Hindlimb muscle (tissue), 1 donor: ENCODE measurements around the gene GAPT. TPM values are rescaled to one million over a fixed set of nuclear protein-coding genes. Genes with fewer than 3 reads are reported as not detected.
"Not testable (repeated sequence)": the region's sequence is repeated elsewhere in the genome, so short reads cannot be mapped to it uniquely, and the experiment has no call there.

Experiments used
- DNase-seq: peaks from one replicate; pipeline ENCODE4 v3.0.0-alpha.2; 2013
- polyA plus RNA-seq: library from polyadenylated mRNA; unstranded; fragments of 120-200 nt; gene quantifications from one replicate; pipeline ENCODE4 v1.2.1, GENCODE V29; 2013; ENCODE audit not compliant: insufficient read length

The GAPT gene
- polyA plus RNA-seq, 1 donor = 0.59 TPM

DNA sequence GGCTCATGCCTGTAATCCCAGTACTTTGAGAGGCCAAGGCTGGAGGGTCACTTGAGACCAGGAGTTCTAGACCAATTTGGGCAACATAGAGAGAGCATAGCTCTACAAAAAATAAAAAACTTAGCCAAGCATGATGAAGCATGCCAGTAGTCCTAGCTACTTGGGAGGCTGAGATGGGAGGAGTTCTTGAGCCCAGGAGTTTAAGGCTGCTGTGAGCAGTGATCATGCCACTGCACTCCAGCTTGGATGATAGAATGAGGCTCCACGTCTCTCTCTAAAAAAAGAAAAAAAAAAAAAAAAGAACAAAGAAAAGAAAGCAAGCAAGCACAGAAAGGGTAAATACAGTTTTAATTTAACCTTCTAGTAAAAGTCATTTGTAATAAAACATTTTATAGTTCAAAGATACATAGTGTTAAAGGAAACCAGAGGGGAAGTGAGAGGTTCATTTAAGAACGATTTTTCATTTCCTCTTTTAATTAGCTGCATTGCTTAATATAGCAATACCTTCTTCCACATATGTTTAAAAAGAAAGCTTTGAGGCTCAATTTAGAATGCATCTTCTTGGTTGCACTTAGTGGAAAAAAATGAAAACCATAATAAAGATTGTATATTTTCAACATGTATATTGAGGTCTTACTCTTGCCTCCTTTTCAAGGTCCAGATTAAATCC is 14.9 kb downstream of the GAPT start:
- no peak for DNase-seq

DNA sequence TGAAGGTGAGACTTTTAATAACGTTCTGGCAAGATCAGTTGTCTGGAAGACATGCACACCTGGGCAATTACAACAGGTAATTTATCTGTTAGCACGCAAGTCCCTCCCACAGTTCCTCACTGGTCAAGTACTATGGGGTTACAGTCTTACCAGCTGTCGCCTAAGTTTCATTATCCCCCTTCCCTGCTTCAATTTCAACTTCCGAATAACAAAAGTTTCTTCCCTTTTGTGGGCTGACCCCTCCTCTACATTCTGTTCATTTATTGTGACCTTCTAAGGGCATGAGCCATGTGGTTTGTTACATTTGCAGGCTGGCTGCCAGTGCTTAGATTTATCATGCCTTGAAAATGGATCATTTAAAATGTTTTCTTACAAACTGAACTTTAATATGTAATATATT is 16.5 kb downstream of the GAPT start:
- DNase-seq = no peak

DNA sequence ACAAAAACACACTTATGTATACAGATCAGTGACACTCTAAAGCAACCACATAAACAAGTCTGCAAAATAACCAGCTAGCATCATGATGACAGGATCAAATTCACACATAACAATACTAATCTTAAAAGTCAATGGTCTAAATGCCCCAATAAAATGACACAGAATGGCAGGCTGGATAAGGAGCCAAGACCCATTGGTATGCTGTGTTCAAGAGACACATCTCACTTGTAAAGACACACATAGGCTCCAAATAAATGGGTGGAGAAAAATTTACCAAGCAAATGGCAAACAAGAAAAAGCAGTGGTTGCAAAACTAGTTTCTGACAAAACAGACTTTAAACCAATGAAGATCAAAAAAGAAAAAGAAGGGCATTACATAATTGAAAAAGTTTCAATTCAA is 26.0 kb downstream of the GAPT start:
- no peak for DNase-seq

DNA sequence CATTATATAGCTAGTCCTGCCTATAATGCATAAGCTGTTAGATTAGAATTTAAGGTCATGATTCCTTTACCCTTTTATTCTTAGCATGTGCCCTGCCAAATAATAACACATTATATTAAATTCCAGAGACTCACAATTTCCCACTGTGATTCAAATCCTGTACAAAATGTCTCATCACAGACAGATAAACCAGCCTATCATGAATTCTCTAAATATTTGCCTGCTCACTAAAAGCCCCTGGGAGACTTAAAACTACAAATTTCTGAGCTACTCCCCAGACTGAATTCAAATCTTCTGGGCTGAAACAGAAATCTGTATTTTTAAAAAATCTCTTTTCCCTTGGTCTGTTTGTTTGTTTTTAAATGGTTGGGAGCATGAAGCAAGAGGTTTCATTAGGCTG is 32.7 kb downstream of the GAPT start:
- DNase-seq = no peak

DNA sequence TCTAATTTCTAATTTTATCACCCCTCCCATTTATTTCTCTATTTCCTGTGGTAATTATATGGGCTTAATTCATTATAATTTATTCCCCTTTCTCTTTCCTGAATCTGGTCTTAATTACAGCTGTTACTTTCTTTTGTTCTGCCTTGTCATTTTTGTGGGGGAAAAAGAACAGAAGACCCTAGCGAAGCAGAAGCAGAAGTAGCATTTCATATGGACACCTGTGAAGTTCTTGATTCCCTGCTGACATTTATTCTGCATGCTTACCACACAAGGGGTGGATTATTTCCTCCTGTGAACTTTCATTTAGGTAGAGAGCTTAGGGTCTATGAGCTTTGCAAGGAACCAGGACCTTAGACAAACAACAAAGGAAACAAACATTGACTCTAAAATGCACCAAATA is 33.3 kb downstream of the GAPT start:
- no peak for DNase-seq

DNA sequence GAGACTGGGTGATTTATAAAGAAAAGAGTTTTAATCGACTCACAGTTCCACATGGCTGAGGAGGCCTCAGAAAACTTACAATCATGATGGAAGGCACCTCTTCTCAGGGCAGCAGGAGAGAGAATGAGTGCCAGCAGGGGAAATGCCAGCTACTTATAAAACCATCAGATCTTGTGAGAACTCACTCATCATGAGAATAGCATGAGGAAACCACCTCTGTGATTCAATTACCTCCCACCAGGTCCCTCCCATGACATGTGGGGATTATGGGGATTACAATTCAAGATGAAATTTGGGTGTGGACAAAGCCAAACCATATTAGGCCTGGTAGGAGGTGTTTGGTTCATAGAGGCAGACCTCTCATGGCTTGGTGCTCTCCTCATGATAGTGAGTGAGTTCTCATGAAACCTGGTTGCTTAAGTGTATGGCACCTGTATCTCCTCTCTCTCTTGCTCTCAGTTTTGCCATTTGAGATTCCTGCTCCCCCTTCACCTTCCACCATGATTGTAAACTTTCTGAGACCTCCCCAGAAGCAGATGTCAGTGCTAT is 39.8 kb downstream of the GAPT start:
- DNase-seq = no peak

DNA sequence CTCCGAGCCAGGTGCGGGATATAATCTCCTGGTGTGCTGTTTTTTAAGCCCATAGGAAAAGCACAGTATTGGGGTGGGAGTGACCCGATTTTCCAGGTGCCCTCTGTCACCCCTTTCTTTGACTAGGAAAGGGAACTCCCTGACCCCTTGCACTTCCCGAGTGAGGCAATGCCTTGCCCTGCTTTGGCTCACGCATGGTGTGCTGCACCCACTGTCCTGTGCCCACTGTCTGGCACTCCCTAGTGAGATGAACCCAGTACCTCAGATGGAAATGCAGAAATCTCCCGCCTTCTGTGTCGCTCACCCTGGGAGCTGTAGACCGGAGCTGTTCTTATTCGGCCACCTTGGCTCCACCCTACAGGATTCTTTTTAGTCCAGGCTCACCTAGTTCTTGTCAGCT is 50.7 kb downstream of the GAPT start:
- DNase-seq = not testable (repeated sequence)

DNA sequence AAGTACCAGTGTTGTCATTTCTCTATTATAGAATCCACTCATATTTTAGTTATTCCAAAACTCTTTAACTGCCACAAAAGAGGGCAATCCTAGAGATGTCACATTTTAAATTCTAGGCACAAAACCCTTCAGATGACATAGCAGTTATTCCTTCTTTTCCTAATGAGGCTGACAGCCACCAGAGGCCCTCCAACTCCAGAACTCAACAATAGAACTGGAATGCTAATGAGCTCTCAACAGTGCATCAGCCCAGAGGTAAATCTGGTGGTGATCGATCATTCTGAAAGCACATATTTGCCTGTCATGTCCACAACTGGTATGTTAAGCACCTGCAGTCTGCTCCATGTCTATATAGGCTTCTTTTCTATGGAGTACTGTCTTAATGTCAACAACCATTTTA is 51.5 kb downstream of the GAPT start:
- no peak for DNase-seq

DNA sequence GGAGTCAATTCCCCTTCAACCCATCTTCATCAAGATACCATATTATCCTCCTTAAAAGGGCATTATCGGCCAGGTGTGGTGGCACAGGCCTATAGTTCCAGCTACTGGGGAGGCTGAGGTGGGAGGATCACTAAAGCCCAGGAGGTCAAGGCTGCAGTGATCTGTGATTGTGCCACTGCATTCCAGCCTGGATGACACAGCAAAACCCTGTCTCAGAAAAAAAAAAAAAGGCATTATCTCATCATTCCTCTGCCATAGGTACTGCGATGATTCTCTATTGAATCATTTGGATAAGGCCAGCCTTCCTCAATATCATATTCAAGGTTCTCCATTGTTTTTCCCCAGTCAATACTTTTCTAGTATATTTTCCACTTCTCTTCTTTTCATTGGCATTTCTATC is 52.5 kb downstream of the GAPT start:
- DNase-seq = no peak

DNA sequence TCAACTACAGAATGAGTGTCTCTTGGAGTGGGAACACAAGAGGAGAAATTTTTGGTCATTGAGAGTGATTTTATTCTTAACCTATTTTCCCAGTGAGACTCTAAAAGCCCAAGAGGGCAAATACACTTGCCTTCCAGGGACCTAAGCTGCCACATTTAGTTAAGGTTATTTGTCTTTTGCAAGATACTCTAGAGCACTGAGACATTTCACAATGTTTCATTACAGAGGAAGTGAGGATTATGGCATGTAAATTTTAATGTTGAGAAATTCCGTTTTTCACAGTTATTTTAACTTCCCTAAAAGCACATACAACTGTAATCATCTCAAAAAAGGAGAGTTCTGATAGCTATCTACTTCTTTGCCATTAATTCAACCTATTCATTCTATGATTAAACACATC is 53.0 kb downstream of the GAPT start:
- DNase-seq = no peak

DNA sequence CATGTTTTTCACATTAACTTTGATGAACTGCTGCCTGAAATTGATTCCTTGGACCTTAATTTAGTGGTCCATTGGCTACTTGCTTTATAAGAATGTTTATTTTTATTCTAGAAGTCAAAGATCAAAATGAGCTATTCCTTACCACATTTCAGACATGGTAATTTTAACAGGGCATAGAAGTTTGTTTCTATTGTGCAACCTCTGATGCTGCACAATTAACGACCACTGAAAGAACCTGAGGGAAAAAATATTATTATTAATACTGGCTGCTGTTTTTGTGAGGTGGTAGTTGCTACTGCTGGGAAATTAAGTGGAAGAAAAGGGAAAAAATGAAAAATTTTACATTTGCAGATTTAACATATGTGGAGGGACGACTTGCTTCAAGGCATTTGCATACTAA is 53.7 kb downstream of the GAPT start:
- no peak for DNase-seq

DNA sequence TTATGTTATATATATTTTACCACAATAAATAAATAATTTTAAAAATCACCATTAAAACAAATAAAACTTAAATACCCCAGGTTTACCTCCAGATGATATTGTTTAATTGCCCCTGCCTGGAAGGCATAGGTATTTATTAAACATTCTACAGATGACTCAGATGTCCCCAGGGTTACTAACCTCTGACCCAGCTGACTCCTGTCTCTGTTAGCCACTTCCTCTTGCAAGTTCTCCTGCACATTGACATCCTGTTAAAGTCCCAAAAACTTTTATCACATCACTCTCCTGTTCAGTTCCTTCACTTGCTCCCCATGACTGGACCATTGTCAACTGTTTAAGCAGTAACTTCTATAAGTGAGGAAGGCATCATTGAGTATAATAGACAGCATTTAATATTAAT is 54.7 kb downstream of the GAPT start:
- no peak for DNase-seq

Other genes starting within 250 kb of the GAPT start
- gene PLK2, start 31.3 kb upstream of the GAPT start, polyA plus RNA-seq = 93.6 TPM
- gene RAB3C, start 91.6 kb downstream of the GAPT start, polyA plus RNA-seq = 0.43 TPM